ENCODE measurements around the gene BNIP5.

Gene BNIP5

GRCh38 chr6:36317623-36318022 is 19.1 kb downstream of the BNIP5 start:
- Histone ChIP-seq H3K27me3 (ENCODE audit: control insufficient read depth, insufficient read depth, low read length) (no peaks in the 10 kb centered on the region), H3K4me1 (no peaks in the 10 kb centered on the region), H3K9ac (no peak overlapping the region), H3K4me2 (ENCODE audit: low read length) (no peak overlapping the region), H3K79me2 (no peaks in the 10 kb centered on the region), H3K27ac (no peak overlapping the region), H2AFZ (no peak overlapping the region), H3K36me3 (ENCODE audit: control insufficient read depth, insufficient read depth, low read length) (no peaks in the 10 kb centered on the region), H3K9me3 (ENCODE audit: control insufficient read depth, low read length) (no peaks in the 10 kb centered on the region), H3K4me3 (ENCODE audit: low read depth, low read length) (no peak overlapping the region)
- TF ChIP-seq CTCF (IDR thresholded peaks at IDR 0.05) = no peak

- H3K27me3 ChIP-seq (ENCODE audit: control insufficient read depth, insufficient read depth, low read length) = no peaks in the 10 kb centered on the region
- H3K4me3 ChIP-seq (ENCODE audit: low read depth, low read length) = no peak overlapping the region
- H3K4me1 ChIP-seq = no peaks in the 10 kb centered on the region
- H3K9ac ChIP-seq = no peak overlapping the region
- H3K36me3 ChIP-seq (ENCODE audit: control insufficient read depth, insufficient read depth, low read length) = no peaks in the 10 kb centered on the region
- no peak overlapping the region for H3K4me2 ChIP-seq (ENCODE audit: low read length)
- no peak for TF ChIP-seq CTCF (IDR thresholded peaks at IDR 0.05)
- no peak overlapping the region for H3K27ac ChIP-seq
- H3K79me2 ChIP-seq = no peaks in the 10 kb centered on the region
- H3K9me3 ChIP-seq (ENCODE audit: control insufficient read depth, low read length) = no peaks in the 10 kb centered on the region
- no peak overlapping the region for H2AFZ ChIP-seq
Observed at GRCh38 chr6:36315921-36316320, 20.8 kb downstream of the BNIP5 start.

- H3K4me2 ChIP-seq (ENCODE audit: low read length) = no peak overlapping the region
Observed at GRCh38 chr6:36314221-36315014, 22.3 kb downstream of the BNIP5 start.

GRCh38 chr6:36313649-36313936 is 23.1 kb downstream of the BNIP5 start:
- H3K79me2 ChIP-seq = no peaks in the 10 kb centered on the region

More at GRCh38 chr6:36314221-36315014, 22.3 kb downstream of the BNIP5 start:
- H2AFZ ChIP-seq = no peak overlapping the region
- no peak for TF ChIP-seq CTCF (IDR thresholded peaks at IDR 0.05)
- H3K4me1 ChIP-seq = no peaks in the 10 kb centered on the region
- H3K9me3 ChIP-seq (ENCODE audit: control insufficient read depth, low read length) = no peaks in the 10 kb centered on the region
- no peaks in the 10 kb centered on the region for H3K27me3 ChIP-seq (ENCODE audit: control insufficient read depth, insufficient read depth, low read length)
- H3K79me2 ChIP-seq = no peaks in the 10 kb centered on the region
- no peaks in the 10 kb centered on the region for H3K36me3 ChIP-seq (ENCODE audit: control insufficient read depth, insufficient read depth, low read length)
- no peak overlapping the region for H3K27ac ChIP-seq
- H3K9ac ChIP-seq = no peak overlapping the region
- H3K4me3 ChIP-seq (ENCODE audit: low read depth, low read length) = no peak overlapping the region

More at GRCh38 chr6:36313649-36313936, 23.1 kb downstream of the BNIP5 start:
- Histone ChIP-seq H3K9me3 (ENCODE audit: control insufficient read depth, low read length) (no peaks in the 10 kb centered on the region), H3K36me3 (ENCODE audit: control insufficient read depth, insufficient read depth, low read length) (no peaks in the 10 kb centered on the region), H2AFZ (no peak overlapping the region), H3K9ac (no peak overlapping the region), H3K27ac (no peak overlapping the region), H3K27me3 (ENCODE audit: control insufficient read depth, insufficient read depth, low read length) (no peaks in the 10 kb centered on the region), H3K4me3 (ENCODE audit: low read depth, low read length) (no peak overlapping the region), H3K4me1 (no peaks in the 10 kb centered on the region), H3K4me2 (ENCODE audit: low read length) (no peak overlapping the region)
- no peak for TF ChIP-seq CTCF (IDR thresholded peaks at IDR 0.05)

Measured in parathyroid adenoma (tissue), 2 donors.